Endothelial cell of umbilical vein (primary cell): ENCODE data around the gene MEIOSIN. TPM values are rescaled to one million over a fixed set of nuclear protein-coding genes. Genes with fewer than 3 reads are reported as not detected.

Experiments
- BruUV-seq: library from RNA; stranded (reverse); fragments of 400-500 nt; replicated peaks from 2 replicates; lab custom pipeline; 2021; lab: Mats Ljungman, UMichigan
- CTCF ChIA-PET: fragments of 300-600, 350-600 bp; sonication (Branson Sonifier 250); formaldehyde crosslinking; loops from one replicate; lab custom pipeline; 2021; ENCODE audit warnings: antibody characterized with exemption, inconsistent platforms; lab: Charles Lee
- POLR2A ChIA-PET: fragments of 300-600, 350-600 bp; sonication (Branson Sonifier 250); formaldehyde crosslinking; loops from one replicate; lab custom pipeline; 2021; ENCODE audit warnings: antibody characterized with exemption, inconsistent platforms; lab: Charles Lee
- DNase-seq: peaks from one replicate; pipeline ENCODE4 v3.0.0-alpha.2; 2011; ENCODE audit warnings: low read depth, low spot score
- FAIRE-seq: peaks from 2 replicates; lab custom pipeline; 2011; peaks lifted over from hg19 to GRCh38; lab: Jason Lieb, UNC
- H2AFZ ChIP-seq: 2 replicates; pipeline ENCODE4 v1.6.0; 2012; ENCODE audit warnings: low read depth, low read length, control low read depth, inconsistent platforms
- H3K27ac ChIP-seq: 2 replicates; pipeline ENCODE4 v1.5.1; 2011; ENCODE audit warnings: low read depth, mild to moderate bottlenecking, control low read depth, low read length, moderate library complexity; ENCODE audit not compliant: insufficient read depth
- H3K27me3 ChIP-seq, 2 experiments: 2 replicates each; pipeline versions ENCODE4 v1.6.0 to v1.6.1; 2011; ENCODE audit warnings: low read length in 2 of 2, mixed read lengths in 1 of 2; ENCODE audit not compliant: control insufficient read depth in 2 of 2, insufficient read depth in 2 of 2
- H3K36me3 ChIP-seq, 2 experiments: 2 replicates in 1 of 2; 3 replicates in 1 of 2; pipeline ENCODE4 v1.5.1; 2011; ENCODE audit warnings: low read length in 2 of 2, mild to moderate bottlenecking in 1 of 2, moderate library complexity in 1 of 2; ENCODE audit not compliant: control insufficient read depth in 2 of 2, insufficient read depth in 2 of 2; ENCODE audit errors: extremely low read depth in 1 of 2
- H3K4me1 ChIP-seq: 3 replicates; pipeline ENCODE4 v1.5.1; 2011; ENCODE audit warnings: mild to moderate bottlenecking, low read length; ENCODE audit not compliant: control insufficient read depth, insufficient read depth; ENCODE audit errors: extremely low read depth
- H3K4me2 ChIP-seq: 2 replicates; pipeline ENCODE4 v1.6.1; 2011; ENCODE audit warnings: low read length, control low read depth, mixed read lengths; ENCODE audit not compliant: insufficient read depth
- H3K4me3 ChIP-seq, 3 experiments: fragments of 200-600 bp in 1 of 3; sonication (generic), shearing (Covaris generic) in 1 of 3; replicated peaks in 1 of 3; 2 replicates each; pipeline ENCODE4 v1.5.1; 2011 to 2016; ENCODE audit warnings: control low read depth in 3 of 3, low read length in 3 of 3, mild to moderate bottlenecking in 2 of 3, inconsistent platforms in 1 of 3, low read depth in 1 of 3, moderate library complexity in 1 of 3; ENCODE audit not compliant: insufficient read depth in 1 of 3
- H3K79me2 ChIP-seq: 2 replicates; pipeline ENCODE4 v1.6.0; 2012; ENCODE audit warnings: low read length, inconsistent platforms; ENCODE audit not compliant: control insufficient read depth, insufficient read depth
- H3K9ac ChIP-seq: replicated peaks from 2 replicates; pipeline ENCODE3; 2011; ENCODE audit warnings: low read length, control low read depth; ENCODE audit not compliant: insufficient read depth; ENCODE audit errors: extremely low read depth
- H3K9me1 ChIP-seq: replicated peaks from 3 replicates; pipeline ENCODE4 v1.6.0; 2011; ENCODE audit warnings: mild to moderate bottlenecking, low read length; ENCODE audit not compliant: control insufficient read depth, insufficient read depth; ENCODE audit errors: extremely low read depth
- H3K9me3 ChIP-seq: replicated peaks from 2 replicates; pipeline ENCODE4 v1.5.1; 2012; ENCODE audit warnings: low read length, inconsistent platforms; ENCODE audit not compliant: control insufficient read depth, insufficient read depth
- H4K20me1 ChIP-seq: replicated peaks from 2 replicates; pipeline ENCODE3; 2011; ENCODE audit warnings: mild to moderate bottlenecking, low read length; ENCODE audit not compliant: control insufficient read depth, insufficient read depth; ENCODE audit errors: extremely low read depth
- EZH2 ChIP-seq: IDR thresholded peaks from 2 replicates; pipeline ENCODE4 v1.6.1; 2012; ENCODE audit warnings: borderline replicate concordance, low read depth, mild to moderate bottlenecking, moderate library complexity, low read length, inconsistent platforms; ENCODE audit not compliant: severe bottlenecking
- FOS ChIP-seq: IDR thresholded peaks from 2 replicates; pipeline ENCODE4 v1.6.1; 2011; ENCODE audit warnings: mild to moderate bottlenecking, low read length, moderate library complexity, borderline replicate concordance; ENCODE audit not compliant: insufficient read depth
- JUN ChIP-seq: IDR thresholded peaks from 2 replicates; pipeline ENCODE4 v1.6.1; 2011; ENCODE audit warnings: borderline replicate concordance, low read depth; ENCODE audit not compliant: insufficient read length, insufficient read depth
- MYC ChIP-seq: IDR thresholded peaks from one replicate; pipeline ENCODE4 v1.6.1; 2011; ENCODE audit warnings: mild to moderate bottlenecking, low read depth, low read length
- POLR2A ChIP-seq: IDR thresholded peaks from 2 replicates; pipeline ENCODE4 v1.6.1; 2012; ENCODE audit warnings: low read depth, mild to moderate bottlenecking, control low read depth, low read length
- dilution Hi-C: fragments of 300-500 bp; cut with MboI; formaldehyde crosslinking; loops from one replicate; pipeline ENCODE4 v1.15.0; 2019; ENCODE audit warnings: low sequenced_read_pairs; ENCODE audit not compliant: extremely low pct_ligation_motif_present
- intact Hi-C: fragments of 100-400 bp; cut with micrococcal nuclease; formaldehyde crosslinking; loops from one replicate; pipeline ENCODE4 v1.10.0; 2022
- polyA plus RNA-seq, 4 experiments: library from polyadenylated mRNA; depleted of rRNA in 3 of 4; stranded (reverse) in 3 of 4; unstranded in 1 of 4; fragments of >200 nt; gene quantifications; 2 replicates each; pipeline versions ENCODE4 v1.2.1 to v1.2.3, GENCODE V29; 2011 to 2012; ENCODE audit warnings: missing spikeins in 1 of 4
- total RNA-seq: library from RNA; stranded (reverse); gene quantifications from 2 replicates; pipeline ENCODE4 v1.2.3, GENCODE V29; 2021
- TF ChIP-seq, protein P1 (sequence below): IDR thresholded peaks from 2 replicates; pipeline ENCODE4 v1.6.1; 2011; ENCODE audit not compliant: insufficient read depth, insufficient read length
- TF ChIP-seq, protein P2 (sequence below), 2 donors: IDR thresholded peaks; 1 replicate in 1 of 2; 2 replicates in 1 of 2; pipeline ENCODE4 v1.5.1; 2011; ENCODE audit warnings: low read length in 2 of 2, mild to moderate bottlenecking in 2 of 2, moderate library complexity in 2 of 2, control low read depth in 1 of 2, inconsistent platforms in 1 of 2, low read depth in 1 of 2; ENCODE audit not compliant: insufficient read depth in 1 of 2; ENCODE audit errors: extremely low read depth in 1 of 2

MEIOSIN gene
- total and polyA plus RNA-seq, 2 donors (not counting 3 experiments of a cell fraction or from before 2014, with no cell fraction given) = not detected

DNA sequence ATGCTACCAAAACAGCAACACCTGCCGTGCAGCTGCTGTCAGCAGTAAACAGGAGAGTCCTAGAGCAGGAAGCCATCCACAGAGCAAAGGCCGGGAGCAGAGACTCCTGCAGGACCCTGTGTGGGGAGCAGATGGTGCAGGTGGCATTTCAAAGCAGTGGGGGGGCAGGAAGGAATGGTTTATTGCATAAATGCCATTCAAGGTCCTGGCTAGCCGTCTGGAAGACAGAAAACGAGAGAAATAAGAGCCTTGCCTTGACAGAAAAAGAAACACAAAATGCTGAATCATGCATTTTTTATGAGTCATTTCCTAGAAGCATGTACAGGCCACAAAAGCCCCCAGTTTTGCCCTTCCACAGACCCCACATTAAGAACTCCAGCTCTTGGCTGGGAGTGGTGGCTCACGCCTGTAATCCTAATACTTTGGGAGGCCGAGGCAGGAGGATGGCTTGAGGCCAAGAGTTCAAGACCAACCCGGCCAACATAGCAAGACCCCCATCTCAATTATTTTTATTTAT is 76.5 kb downstream of the MEIOSIN start:
- dilution Hi-C loops (no loop called here), intact Hi-C loops (no loop called here)
- ChIA-PET POLR2A (no interaction called here), CTCF (interaction anchor here (1.4 to 3.3 kb wide), 3 partner anchors 8 to 40 kb away, joined by 6 to 17 read pairs (median 12); partner anchors contain the start of gene SIX5)
- Histone ChIP-seq H3K4me3 (no peak overlapping the region), H4K20me1 (no peaks in the 10 kb centered on the region), H3K4me2 (no peak overlapping the region), H3K79me2 (no peaks in the 10 kb centered on the region), H2AFZ (peak overlapping the region; percentile 36), H3K27me3 (no peaks in the 10 kb centered on the region), H3K4me1 (peaks cover 12% of the 10 kb centered on the region), H3K9me3 (no peaks in the 10 kb centered on the region), H3K36me3 (no peaks in the 10 kb centered on the region), H3K9ac (peak overlapping the region; percentile 0), H3K27ac (peak overlapping the region; percentile 59), H3K9me1 (no peaks in the 10 kb centered on the region)
- BruUV-seq = no TSS peak
- DNase-seq (peak; percentile 70), FAIRE-seq (peak; percentile 97)
- TF ChIP-seq JUN (peak; percentile 63), MYC (no peak)

DNA sequence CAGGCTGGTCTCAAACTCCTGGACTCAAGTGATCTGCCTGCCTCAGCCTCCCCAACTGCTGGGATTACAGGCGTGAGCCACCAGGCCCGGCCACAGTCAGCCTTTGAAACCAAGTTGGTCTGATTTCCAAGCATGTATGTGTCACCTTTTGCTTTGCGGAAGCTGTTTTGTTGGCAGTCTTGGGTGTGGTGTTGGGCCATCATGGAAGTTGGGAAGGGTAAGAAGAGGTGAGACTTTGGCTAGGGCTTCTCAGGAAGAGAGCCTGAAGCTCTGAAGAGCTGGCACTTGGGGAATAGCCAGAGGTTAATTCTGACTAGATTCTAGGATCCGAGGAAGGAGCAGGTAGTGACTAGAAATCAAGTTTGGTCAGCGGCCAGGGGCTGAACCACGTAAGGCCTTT is 79.1 kb downstream of the MEIOSIN start:
- Histone ChIP-seq H3K36me3 (no peaks in the 10 kb centered on the region), H4K20me1 (no peaks in the 10 kb centered on the region), H3K4me3 (no peak overlapping the region), H3K79me2 (no peaks in the 10 kb centered on the region), H3K27ac (no peak overlapping the region), H3K4me1 (peaks cover 22% of the 10 kb centered on the region), H3K9me1 (no peaks in the 10 kb centered on the region), H3K4me2 (no peak overlapping the region), H3K9ac (no peak overlapping the region), H3K9me3 (no peaks in the 10 kb centered on the region), H2AFZ (no peak overlapping the region), H3K27me3 (no peaks in the 10 kb centered on the region)
- dilution Hi-C loops (no loop called here), intact Hi-C loops (no loop called here)
- no peak for FAIRE-seq
- TF ChIP-seq POLR2A = no peak
- TF ChIP-seq, protein P1, sequence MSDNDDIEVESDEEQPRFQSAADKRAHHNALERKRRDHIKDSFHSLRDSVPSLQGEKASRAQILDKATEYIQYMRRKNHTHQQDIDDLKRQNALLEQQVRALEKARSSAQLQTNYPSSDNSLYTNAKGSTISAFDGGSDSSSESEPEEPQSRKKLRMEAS = no peak
- TF ChIP-seq MYC = no peak
- TF ChIP-seq, protein P2, sequence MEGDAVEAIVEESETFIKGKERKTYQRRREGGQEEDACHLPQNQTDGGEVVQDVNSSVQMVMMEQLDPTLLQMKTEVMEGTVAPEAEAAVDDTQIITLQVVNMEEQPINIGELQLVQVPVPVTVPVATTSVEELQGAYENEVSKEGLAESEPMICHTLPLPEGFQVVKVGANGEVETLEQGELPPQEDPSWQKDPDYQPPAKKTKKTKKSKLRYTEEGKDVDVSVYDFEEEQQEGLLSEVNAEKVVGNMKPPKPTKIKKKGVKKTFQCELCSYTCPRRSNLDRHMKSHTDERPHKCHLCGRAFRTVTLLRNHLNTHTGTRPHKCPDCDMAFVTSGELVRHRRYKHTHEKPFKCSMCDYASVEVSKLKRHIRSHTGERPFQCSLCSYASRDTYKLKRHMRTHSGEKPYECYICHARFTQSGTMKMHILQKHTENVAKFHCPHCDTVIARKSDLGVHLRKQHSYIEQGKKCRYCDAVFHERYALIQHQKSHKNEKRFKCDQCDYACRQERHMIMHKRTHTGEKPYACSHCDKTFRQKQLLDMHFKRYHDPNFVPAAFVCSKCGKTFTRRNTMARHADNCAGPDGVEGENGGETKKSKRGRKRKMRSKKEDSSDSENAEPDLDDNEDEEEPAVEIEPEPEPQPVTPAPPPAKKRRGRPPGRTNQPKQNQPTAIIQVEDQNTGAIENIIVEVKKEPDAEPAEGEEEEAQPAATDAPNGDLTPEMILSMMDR (IDR thresholded peaks at IDR 0.05; ENCODE audit: extremely low read depth in 1 of 2, insufficient read depth in 1 of 2, low read depth in 1 of 2, low read length in 2 of 2) = no peak
- no peak for TF ChIP-seq JUN
- no peak for TF ChIP-seq EZH2
- TF ChIP-seq FOS = no peak
- no TSS peak for BruUV-seq
- no peak for DNase-seq
- POLR2A ChIA-PET = interaction anchor here (0.9 kb wide), 1 partner anchor 42 kb away, joined by 3 read pairs; no protein-coding TSS in a partner anchor
- CTCF ChIA-PET = interaction anchor here (1.1 to 1.4 kb wide), 3 partner anchors 13 to 43 kb away, joined by 3 to 5 read pairs (median 4); partner anchors contain the start of genes DMWD and SIX5
